ENCODE data around the gene CCNE1.
"Not testable (repeated sequence)": the region's sequence is repeated elsewhere in the genome, so short reads cannot be mapped to it uniquely, and the experiment has no call there.

Gene CCNE1

GRCh38 chr19:29819300-29819699 lies 7.5 kb downstream of the CCNE1 start:
- no peak for DNase-seq

- DNase-seq = no peak
Measured at GRCh38 chr19:29819986-29820385, 8.2 kb downstream of the CCNE1 start.

DNA sequence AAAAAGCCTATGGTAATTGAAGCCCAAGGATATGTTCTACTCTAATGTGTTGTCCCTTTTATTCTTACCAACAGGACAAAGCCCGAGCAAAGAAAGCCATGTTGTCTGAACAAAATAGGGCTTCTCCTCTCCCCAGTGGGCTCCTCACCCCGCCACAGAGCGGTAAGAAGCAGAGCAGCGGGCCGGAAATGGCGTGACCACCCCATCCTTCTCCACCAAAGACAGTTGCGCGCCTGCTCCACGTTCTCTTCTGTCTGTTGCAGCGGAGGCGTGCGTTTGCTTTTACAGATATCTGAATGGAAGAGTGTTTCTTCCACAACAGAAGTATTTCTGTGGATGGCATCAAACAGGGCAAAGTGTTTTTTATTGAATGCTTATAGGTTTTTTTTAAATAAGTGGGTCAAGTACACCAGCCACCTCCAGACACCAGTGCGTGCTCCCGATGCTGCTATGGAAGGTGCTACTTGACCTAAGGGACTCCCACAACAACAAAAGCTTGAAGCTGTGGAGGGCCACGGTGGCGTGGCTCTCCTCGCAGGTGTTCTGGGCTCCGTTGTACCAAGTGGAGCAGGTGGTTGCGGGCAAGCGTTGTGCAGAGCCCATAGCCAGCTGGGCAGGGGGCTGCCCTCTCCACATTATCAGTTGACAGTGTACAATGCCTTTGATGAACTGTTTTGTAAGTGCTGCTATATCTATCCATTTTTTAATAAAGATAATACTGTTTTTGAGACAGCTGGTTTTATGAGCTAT lies 12.0 kb downstream of the CCNE1 start:
- no peak for DNase-seq

DNA sequence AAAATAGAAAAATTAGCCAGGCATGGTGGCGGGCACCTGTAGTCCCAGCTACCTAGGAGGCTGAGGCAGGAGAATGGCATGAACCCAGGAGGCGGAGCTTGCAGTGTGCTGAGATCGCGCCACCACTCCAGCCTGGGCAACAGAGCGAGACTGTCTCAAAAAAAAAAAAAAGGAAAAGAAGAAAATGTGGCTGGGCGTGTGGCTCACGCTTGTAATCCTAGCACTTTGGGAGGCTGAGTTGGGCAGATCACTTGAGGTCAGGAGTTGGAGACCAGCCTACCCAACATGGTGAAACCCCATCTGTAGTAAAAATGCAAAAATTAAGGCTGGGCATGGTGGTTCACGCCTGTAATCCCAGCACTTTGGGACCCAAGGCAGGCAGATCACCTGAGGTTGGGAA lies 13.5 kb downstream of the CCNE1 start:
- not testable (repeated sequence) for DNase-seq

DNA sequence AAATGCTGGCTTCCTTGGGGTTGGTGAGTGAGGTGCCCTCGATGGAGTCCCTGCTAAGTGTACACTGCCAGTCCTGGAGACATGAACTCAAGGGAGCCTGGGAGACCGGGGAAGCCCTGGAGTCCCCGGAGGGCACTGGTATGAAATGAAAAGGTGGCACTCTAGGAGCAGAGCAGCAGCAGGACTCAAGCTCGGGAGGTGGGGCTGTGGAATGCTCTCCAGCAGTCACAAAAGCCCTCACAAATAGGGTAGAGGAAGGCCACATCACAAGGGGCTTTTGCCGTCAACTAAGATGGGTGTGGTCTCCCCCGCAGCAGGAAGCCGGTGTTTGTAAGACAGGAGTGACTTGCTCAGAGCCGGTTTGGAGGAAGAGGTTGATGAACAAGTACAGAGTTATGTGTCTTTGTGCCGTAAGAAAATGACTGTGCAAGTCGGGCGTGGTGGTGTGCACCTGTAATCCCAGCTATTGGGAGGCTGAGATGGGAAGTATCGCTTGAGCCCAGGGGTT lies 19.3 kb downstream of the CCNE1 start:
- DNase-seq = no peak

- no peak for DNase-seq
Measured at GRCh38 chr19:29831686-29832085, 19.9 kb downstream of the CCNE1 start.

- no peak for DNase-seq
Measured at GRCh38 chr19:29832801-29833200, 21.0 kb downstream of the CCNE1 start.

- no peak for DNase-seq
Measured at GRCh38 chr19:29833614-29834261, 21.9 kb downstream of the CCNE1 start.

DNA sequence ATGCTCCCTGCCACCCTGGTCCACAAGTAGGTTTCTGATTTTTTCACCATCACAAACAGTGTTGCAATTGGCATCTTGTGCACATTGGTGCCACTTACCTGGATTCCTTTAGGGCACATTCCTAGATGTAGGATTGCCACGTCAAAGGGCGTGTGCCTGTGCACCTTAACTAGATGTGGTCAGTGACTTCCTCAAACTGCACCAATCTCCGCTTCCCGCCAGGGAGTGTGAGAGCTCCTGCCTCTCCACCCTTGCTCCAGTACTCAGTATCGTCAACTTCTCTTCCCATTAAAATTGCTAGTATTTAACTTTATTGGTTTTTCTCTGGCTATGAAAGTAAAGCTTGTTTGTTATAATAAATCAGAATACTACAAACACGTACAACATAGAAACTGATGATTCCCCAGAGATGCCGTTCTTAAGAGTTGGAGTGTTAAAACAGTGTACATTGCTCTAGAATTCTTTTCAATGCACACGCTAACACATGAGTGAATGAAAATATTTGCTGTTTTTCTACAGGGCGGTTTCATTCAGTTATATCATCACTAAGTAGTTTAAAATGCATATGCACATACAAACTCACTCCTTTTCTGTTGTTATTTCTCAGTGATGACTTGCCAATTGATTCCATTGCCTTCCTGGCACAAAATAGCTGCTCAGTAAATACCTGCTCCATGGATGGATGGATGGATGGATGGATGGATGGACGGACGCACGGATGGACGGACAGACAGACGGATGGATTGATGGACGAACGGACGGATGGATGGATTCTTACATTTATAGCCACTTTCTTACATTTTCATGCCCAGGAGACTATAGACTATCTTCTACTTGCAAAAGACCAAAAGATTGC lies 23.4 kb downstream of the CCNE1 start:
- no peak for DNase-seq

DNA sequence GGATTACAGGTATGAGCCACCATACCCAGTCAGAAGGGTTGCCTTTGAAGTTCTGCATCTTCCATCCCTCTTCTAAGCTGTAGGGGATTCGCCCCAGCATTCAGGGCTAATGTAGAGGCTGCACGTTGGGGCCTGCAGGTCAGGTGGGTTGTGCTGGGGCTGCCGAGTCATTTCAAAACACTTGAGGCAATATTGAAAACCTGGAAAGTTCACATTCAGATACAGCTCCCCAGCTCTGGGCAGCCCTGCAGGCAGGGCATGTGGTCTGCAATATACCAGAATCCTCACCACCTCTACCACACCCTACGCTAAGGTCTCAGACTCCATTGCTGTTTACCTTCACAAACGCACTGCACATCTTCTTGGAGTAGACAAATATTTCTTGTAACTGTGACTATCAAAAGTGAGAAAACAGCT lies 24.6 kb downstream of the CCNE1 start:
- no peak for DNase-seq

GRCh38 chr19:29837448-29837981 lies 25.7 kb downstream of the CCNE1 start:
- no peak for DNase-seq

DNA sequence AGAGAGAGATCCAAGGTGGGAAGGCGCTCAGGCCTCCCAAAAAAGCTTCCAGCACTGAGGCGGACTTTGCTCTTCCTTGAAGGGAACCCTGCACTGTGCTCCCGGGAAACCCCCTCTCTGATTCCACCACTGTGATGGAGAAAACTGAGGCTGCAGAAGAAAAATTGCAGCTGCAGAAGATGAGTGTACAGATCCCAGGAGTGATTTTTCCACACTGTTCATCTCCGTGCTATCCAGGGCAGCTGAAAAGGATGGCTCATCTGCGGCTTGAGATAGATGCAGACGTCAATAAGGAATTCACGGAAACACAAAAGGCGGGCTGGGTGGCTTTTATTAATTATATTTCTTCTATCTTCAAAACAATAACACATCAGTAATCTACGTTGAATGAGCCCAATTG lies 26.2 kb downstream of the CCNE1 start:
- DNase-seq = no peak

DNA sequence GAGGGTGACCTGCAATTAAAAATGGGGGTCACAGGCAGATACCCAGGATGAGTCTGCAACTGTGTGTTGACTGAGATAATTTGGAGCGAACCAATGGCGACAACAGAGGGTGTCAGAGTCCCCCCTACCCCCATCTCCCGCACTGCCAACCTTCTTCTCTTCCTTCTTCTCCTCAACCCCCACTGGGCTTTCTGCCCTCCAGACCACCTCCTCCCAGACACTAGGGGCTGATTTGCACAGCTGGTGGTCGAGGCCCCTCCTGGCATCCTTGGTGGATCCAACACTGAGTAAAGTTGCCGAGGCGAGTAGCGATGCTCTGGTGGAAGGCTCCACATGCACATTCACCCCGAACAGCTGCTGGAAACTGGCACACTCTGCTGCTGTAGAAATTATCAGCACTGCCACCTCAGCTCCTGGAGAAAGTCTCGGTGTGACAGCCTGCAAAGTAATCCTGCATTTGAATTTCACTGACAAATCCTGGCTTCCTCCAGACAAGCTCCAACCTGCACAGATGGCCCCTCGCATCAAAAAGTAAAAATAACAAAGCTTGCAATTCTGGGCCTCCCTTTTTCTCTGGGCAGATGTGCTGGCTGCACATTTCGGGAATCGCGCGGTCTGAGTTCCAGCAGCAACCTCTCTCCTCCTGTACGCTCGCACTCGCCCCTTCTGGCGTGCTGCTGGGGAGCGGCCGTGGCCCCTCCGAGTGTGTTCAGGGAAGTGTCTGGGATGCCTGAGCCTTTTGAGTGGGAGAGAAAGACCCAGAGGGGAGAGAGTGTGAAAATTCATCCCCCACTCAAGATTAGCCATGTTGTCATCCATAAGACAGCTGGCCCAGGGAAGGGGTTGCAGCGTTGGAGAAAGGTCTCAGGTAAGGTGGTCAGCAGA lies 28.5 kb downstream of the CCNE1 start:
- peak; percentile 22 for DNase-seq

DNA sequence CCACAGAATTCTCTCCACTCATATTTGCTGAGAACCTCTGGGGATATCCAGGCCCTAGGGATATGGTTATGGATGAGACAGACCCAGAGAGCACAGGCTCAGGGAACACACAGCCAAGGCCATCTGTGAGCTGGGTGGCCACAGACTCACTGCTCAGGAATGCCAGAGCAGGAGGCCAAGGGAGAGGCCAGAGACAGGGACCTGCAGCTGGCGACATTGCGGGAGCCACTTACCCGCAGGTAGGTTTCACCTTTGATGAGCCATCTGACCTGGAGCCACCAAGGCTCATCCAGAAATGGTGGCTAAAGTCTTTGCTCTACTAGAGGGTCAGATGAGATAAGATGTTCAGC lies 29.4 kb downstream of the CCNE1 start:
- DNase-seq = no peak

GRCh38 chr19:29841559-29842367 lies 30.0 kb downstream of the CCNE1 start:
- peak; percentile 47 for DNase-seq

- DNase-seq = no peak
Measured at GRCh38 chr19:29842471-29843179, 30.8 kb downstream of the CCNE1 start.

DNA sequence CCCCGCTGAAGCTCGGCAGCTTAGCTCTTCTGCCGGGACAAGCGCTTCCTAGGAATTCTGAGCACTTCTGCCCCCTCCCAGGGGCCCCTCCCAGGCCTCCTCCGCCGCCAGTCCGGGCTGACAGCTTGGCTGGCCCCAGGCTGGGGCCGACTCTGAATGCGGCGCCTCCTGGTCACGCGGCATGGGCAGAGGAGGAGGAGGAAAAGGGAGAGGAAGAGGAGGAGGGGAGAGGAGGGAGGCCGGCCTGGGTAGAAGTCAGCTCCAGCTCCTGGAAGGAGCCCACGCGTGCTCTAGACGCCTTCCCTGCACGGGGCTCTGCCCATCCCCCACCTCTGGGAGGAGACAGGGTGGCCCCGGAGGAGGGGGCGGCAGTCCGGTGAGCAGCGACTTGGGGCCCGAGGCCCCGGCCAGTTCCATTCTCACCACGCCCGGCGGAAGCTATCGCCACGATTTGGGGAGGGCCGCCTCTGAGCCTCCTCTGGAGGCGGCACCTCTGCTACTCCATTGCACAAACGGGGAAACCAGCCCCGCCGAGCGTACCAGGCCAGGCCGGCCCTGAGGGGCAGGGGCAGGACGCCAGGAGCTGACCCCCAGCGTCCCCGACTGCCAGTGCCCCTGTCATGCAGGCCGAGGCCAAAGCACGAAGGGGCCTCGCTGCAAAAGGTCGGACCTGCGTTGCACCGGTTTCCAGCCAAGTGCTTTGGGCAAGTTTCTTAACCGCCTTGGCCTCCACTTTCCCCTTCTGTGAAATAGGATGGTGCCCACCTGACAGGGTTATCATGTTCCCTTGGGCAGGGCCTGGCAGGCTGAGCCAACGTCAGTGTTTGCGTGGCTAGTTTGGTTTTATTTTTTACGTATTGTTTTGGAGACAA lies 31.6 kb downstream of the CCNE1 start:
- DNase-seq = peak; percentile 53

DNA sequence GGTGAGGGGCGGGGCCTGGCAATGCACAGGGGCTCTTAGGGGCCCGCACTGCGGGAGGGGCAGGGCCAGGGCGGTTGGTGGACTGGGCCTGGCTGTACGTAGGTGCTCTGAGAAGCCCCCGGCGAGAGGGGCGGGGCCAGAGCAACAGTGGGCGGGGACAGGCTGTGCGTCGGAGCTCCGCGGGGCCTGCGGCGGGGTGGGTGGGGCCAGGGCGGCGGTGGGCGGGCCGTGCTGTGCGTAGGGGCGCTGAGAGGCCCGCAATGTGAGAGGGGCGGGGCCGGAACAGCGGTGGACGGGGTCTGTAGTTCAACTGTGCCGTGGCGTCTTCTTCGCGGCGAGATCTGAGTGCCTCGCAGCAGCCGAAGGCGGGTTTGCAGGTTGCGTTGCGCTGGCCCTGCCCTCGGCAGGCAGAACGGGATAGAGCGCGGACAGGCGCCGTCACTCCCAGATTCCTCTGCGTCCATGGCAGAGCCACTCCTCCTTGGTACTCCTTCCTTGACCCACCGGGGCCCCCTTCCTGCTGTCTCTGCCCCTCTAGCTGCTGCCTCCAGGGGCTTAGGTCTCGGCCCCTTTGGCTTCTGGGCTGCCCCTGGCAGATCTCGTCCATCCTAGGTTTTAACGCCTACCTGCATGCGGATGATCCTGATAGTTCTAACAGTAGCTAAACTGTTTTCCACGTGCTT lies 33.2 kb downstream of the CCNE1 start:
- DNase-seq = peak; percentile 97

- DNase-seq = no peak
Measured at GRCh38 chr19:29845574-29846176, 33.9 kb downstream of the CCNE1 start.
